HCT116 (cell line): ENCODE results near the gene CCDC192.

Experiments used
- EZH2 ChIP-seq: fragments of 200-600 bp; sonication (generic); IDR thresholded peaks from 2 replicates; pipeline ENCODE4 v1.6.1; 2017; ENCODE audit warnings: antibody characterized with exemption, mixed run types
- JUND ChIP-seq: IDR thresholded peaks from 2 replicates; pipeline ENCODE4 v1.6.1; 2012
- POLR2A ChIP-seq: IDR thresholded peaks from 2 replicates; pipeline ENCODE4 v1.7.0; 2011; ENCODE audit warnings: borderline replicate concordance; ENCODE audit not compliant: insufficient read depth, insufficient read length; ENCODE audit errors: extremely low read depth
- POLR2AphosphoS5 ChIP-seq: IDR thresholded peaks from 2 replicates; pipeline ENCODE4 v1.6.1; 2011; ENCODE audit warnings: mild to moderate bottlenecking, low read depth, low read length, moderate library complexity
- TF ChIP-seq, protein P1 (sequence below), 3 experiments: fragments of 200-600 bp in 1 of 3; sonication (generic) in 1 of 3; IDR thresholded peaks in 2 of 3; conservative IDR thresholded peaks in 1 of 3; 2 replicates each; pipeline ENCODE4 v1.5.1; 2012 to 2017; ENCODE audit warnings: low read depth in 2 of 3, low read length in 2 of 3, antibody characterized with exemption in 1 of 3, borderline replicate concordance in 1 of 3, control low read depth in 1 of 3, mild to moderate bottlenecking in 1 of 3, mixed read lengths in 1 of 3, mixed run types in 1 of 3, moderate library complexity in 1 of 3; ENCODE audit not compliant: insufficient read depth in 1 of 3
- TF ChIP-seq, protein P2 (sequence below): IDR thresholded peaks from 2 replicates; pipeline ENCODE4 v1.6.1; 2012

DNA sequence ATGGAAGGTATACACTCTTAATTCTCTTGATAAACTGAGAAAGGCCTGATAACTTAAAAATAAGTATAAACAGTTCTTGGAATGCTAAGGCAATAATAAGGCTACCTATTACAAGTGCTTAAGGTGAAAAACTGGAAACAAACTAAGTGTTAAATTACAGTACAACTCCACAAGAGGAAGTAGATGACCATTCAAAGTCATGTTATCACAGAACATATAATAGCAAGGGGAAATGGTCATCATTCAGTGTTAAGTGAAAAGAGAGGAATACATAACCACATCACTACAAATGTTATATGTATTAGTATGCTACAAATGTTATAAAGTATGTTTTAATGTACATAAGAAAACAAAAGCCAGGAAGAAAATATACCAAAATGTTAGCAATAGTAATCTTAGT is 135.9 kb downstream of the CCDC192 start:
- TF ChIP-seq, protein P1, sequence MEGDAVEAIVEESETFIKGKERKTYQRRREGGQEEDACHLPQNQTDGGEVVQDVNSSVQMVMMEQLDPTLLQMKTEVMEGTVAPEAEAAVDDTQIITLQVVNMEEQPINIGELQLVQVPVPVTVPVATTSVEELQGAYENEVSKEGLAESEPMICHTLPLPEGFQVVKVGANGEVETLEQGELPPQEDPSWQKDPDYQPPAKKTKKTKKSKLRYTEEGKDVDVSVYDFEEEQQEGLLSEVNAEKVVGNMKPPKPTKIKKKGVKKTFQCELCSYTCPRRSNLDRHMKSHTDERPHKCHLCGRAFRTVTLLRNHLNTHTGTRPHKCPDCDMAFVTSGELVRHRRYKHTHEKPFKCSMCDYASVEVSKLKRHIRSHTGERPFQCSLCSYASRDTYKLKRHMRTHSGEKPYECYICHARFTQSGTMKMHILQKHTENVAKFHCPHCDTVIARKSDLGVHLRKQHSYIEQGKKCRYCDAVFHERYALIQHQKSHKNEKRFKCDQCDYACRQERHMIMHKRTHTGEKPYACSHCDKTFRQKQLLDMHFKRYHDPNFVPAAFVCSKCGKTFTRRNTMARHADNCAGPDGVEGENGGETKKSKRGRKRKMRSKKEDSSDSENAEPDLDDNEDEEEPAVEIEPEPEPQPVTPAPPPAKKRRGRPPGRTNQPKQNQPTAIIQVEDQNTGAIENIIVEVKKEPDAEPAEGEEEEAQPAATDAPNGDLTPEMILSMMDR (IDR thresholded peaks at IDR 0.05 in 2 of 3, conservative IDR thresholded peaks at IDR 0.05 in 1 of 3; ENCODE audit: borderline replicate concordance in 1 of 3, insufficient read depth in 1 of 3, low read depth in 2 of 3, low read length in 2 of 3), result no peak
- TF ChIP-seq JUND (no peak), POLR2AphosphoS5 (no peak), POLR2A (no peak), EZH2 (no peak)
- TF ChIP-seq, protein P2, sequence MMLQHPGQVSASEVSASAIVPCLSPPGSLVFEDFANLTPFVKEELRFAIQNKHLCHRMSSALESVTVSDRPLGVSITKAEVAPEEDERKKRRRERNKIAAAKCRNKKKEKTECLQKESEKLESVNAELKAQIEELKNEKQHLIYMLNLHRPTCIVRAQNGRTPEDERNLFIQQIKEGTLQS, result no peak
